ENCODE measurements around the gene LSM11. TPM values are rescaled to one million over a fixed set of nuclear protein-coding genes. Genes with fewer than 3 reads are reported as not detected.

Gene LSM11
- total and polyA plus RNA-seq, 2 donors (not counting 1 experiment from before 2014, with no cell fraction given), result 1.00 to 4.2 TPM

DNA sequence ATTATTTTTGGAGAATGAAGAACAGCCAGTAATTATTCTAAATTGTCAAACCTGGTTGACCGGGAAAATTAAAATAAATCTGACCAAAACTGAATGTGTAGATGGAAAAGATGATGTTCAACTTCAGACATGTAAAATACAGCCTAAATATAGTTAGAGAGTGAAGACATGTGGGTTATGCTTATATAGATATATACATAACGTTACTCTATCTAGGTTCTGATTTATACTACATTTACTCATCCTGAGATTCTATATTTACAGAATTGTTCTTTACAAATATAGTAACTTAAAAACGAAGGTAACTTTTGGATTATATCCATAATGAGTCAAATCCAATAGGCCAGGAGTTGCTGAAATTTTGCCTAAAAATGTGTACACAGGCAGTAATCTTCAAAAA lies 33.1 kb upstream of the LSM11 start:
- DNase-seq, result no peak
- Mint-ChIP-seq H3K4me3 (no peak overlapping the region), H3K9me3 (ENCODE audit: insufficient read depth) (no peaks in the 10 kb centered on the region), H3K27ac (no peak overlapping the region), H3K4me1 (no peaks in the 10 kb centered on the region), H3K27me3 (no peaks in the 10 kb centered on the region)
- Histone ChIP-seq H3K79me2 (ENCODE audit: control insufficient read depth, insufficient read depth, low read length) (no peaks in the 10 kb centered on the region), H3K9me3 (ENCODE audit: control extremely low read depth in 1 of 3, control insufficient read depth in 2 of 3, insufficient read depth in 1 of 3, low read length in 2 of 3) (no peaks in the 10 kb centered on the region), H3K27ac (ENCODE audit: low read length in 2 of 2) (no peak overlapping the region), H3K4me2 (replicated peaks; ENCODE audit: low read depth, low read length, poor library complexity, severe bottlenecking) (no peak overlapping the region), H4K20me1 (ENCODE audit: control insufficient read depth, insufficient read depth, low read length, poor library complexity, severe bottlenecking) (no peaks in the 10 kb centered on the region), H3K4me1 (ENCODE audit: control insufficient read depth in 2 of 2, insufficient read depth in 2 of 2, low read length in 2 of 2) (no peaks in the 10 kb centered on the region), H2AFZ (ENCODE audit: insufficient read depth, low read depth, low read length, poor library complexity, severe bottlenecking) (no peak overlapping the region), H3K9ac (ENCODE audit: low read length) (no peak overlapping the region), H3K36me3 (replicated peaks in 1 of 2; ENCODE audit: control extremely low read depth in 1 of 2, control insufficient read depth in 1 of 2, extremely low read depth in 1 of 2, insufficient read depth in 2 of 2, low read length in 1 of 2) (no peaks in the 10 kb centered on the region), H3K27me3 (replicated peaks in 1 of 4; ENCODE audit: control extremely low read depth in 1 of 4, control insufficient read depth in 3 of 4, insufficient read depth in 4 of 4, low read length in 3 of 4) (no peaks in the 10 kb centered on the region), H3K4me3 (ENCODE audit: control extremely low read depth in 1 of 5, extremely low read depth in 1 of 5, insufficient read depth in 1 of 5, low read depth in 2 of 5, low read length in 4 of 5) (no peak overlapping the region)
- POLR2A ChIA-PET, result no interaction called here
- WGBS (ENCODE audit: insufficient coverage), result no CpG with 5 or more reads among the region's 3 CpGs
- ATAC-seq (ENCODE audit: low read depth), result no peak
- TF ChIP-seq, protein P1, sequence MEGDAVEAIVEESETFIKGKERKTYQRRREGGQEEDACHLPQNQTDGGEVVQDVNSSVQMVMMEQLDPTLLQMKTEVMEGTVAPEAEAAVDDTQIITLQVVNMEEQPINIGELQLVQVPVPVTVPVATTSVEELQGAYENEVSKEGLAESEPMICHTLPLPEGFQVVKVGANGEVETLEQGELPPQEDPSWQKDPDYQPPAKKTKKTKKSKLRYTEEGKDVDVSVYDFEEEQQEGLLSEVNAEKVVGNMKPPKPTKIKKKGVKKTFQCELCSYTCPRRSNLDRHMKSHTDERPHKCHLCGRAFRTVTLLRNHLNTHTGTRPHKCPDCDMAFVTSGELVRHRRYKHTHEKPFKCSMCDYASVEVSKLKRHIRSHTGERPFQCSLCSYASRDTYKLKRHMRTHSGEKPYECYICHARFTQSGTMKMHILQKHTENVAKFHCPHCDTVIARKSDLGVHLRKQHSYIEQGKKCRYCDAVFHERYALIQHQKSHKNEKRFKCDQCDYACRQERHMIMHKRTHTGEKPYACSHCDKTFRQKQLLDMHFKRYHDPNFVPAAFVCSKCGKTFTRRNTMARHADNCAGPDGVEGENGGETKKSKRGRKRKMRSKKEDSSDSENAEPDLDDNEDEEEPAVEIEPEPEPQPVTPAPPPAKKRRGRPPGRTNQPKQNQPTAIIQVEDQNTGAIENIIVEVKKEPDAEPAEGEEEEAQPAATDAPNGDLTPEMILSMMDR (IDR thresholded peaks at IDR 0.05), result no peak
- TF ChIP-seq EZH2 (IDR thresholded peaks at IDR 0.05; ENCODE audit: borderline replicate concordance, insufficient read depth, low read depth, low read length, poor library complexity, severe bottlenecking), result no peak
- CTCF ChIA-PET, result no interaction called here
- intact Hi-C loops (cut with micrococcal nuclease), result no loop called here

DNA sequence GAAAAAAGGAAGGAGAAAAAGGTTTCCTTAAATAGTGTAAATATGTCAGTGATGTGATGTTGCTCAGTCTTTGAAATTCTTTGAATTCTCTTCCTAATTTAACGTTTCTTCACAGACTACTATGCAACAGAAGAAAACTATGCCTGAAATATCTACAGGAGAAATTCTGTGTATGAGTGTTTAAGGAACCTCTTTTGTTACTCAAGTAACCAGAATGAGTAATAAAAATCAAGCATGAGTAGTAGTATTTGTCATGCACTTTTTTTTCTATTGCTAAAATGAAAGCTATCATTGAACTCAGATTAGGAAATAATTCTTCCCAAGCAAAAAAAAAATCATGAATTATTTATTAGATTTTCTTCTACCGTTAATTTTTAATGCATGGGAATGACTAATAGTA lies 32.6 kb upstream of the LSM11 start:
- ChIA-PET POLR2A (no interaction called here), CTCF (no interaction called here)
- Mint-ChIP-seq H3K27ac (no peak overlapping the region), H3K27me3 (no peaks in the 10 kb centered on the region), H3K4me1 (no peaks in the 10 kb centered on the region), H3K4me3 (no peak overlapping the region), H3K9me3 (ENCODE audit: insufficient read depth) (no peaks in the 10 kb centered on the region)
- Histone ChIP-seq H2AFZ (ENCODE audit: insufficient read depth, low read depth, low read length, poor library complexity, severe bottlenecking) (no peak overlapping the region), H3K79me2 (ENCODE audit: control insufficient read depth, insufficient read depth, low read length) (no peaks in the 10 kb centered on the region), H3K4me1 (ENCODE audit: control insufficient read depth in 2 of 2, insufficient read depth in 2 of 2, low read length in 2 of 2) (no peaks in the 10 kb centered on the region), H3K36me3 (replicated peaks in 1 of 2; ENCODE audit: control extremely low read depth in 1 of 2, control insufficient read depth in 1 of 2, extremely low read depth in 1 of 2, insufficient read depth in 2 of 2, low read length in 1 of 2) (no peaks in the 10 kb centered on the region), H3K9me3 (ENCODE audit: control extremely low read depth in 1 of 3, control insufficient read depth in 2 of 3, insufficient read depth in 1 of 3, low read length in 2 of 3) (no peaks in the 10 kb centered on the region), H3K9ac (ENCODE audit: low read length) (no peak overlapping the region), H3K4me2 (replicated peaks; ENCODE audit: low read depth, low read length, poor library complexity, severe bottlenecking) (no peak overlapping the region), H3K27ac (ENCODE audit: low read length in 2 of 2) (no peak overlapping the region), H4K20me1 (ENCODE audit: control insufficient read depth, insufficient read depth, low read length, poor library complexity, severe bottlenecking) (no peaks in the 10 kb centered on the region), H3K4me3 (ENCODE audit: control extremely low read depth in 1 of 5, extremely low read depth in 1 of 5, insufficient read depth in 1 of 5, low read depth in 2 of 5, low read length in 4 of 5) (no peak overlapping the region), H3K27me3 (replicated peaks in 1 of 4; ENCODE audit: control extremely low read depth in 1 of 4, control insufficient read depth in 3 of 4, insufficient read depth in 4 of 4, low read length in 3 of 4) (no peaks in the 10 kb centered on the region)
- no CpG with 5 or more reads among the region's 2 CpGs for WGBS (ENCODE audit: insufficient coverage)
- intact Hi-C loops (cut with micrococcal nuclease), result no loop called here
- TF ChIP-seq EZH2 (IDR thresholded peaks at IDR 0.05; ENCODE audit: borderline replicate concordance, insufficient read depth, low read depth, low read length, poor library complexity, severe bottlenecking), result no peak
- TF ChIP-seq, protein P1 (IDR thresholded peaks at IDR 0.05), result no peak
- no peak for DNase-seq
- ATAC-seq (ENCODE audit: low read depth), result no peak

Measured in B cell (primary cell).